Glutamatergic neuron (in vitro differentiated cells): ENCODE data around the gene TMCO6. TPM values are rescaled to one million over a fixed set of nuclear protein-coding genes. Genes with fewer than 3 reads are reported as not detected.
"Not testable (repeated sequence)": the region's sequence is repeated elsewhere in the genome, so short reads cannot be mapped to it uniquely, and the experiment has no call there.

Experiments used
- DNase-seq: peaks from one replicate; pipeline ENCODE4 v3.0.0; 2022
- H3K27ac Mint-ChIP-seq: one replicate; pipeline ENCODE4 v1.8.0; 2020; ENCODE audit warnings: mild to moderate bottlenecking, mixed read lengths, inconsistent platforms; ENCODE audit not compliant: unreplicated experiment
- H3K27me3 Mint-ChIP-seq: one replicate; pipeline ENCODE4 v1.8.0; 2020; ENCODE audit warnings: mild to moderate bottlenecking, moderate library complexity, mixed read lengths, inconsistent platforms; ENCODE audit not compliant: unreplicated experiment
- H3K36me3 Mint-ChIP-seq: one replicate; pipeline ENCODE4 v1.8.0; 2020; ENCODE audit warnings: mild to moderate bottlenecking, mixed read lengths, inconsistent platforms; ENCODE audit not compliant: unreplicated experiment
- H3K4me1 Mint-ChIP-seq: one replicate; pipeline ENCODE4 v1.8.0; 2020; ENCODE audit warnings: mild to moderate bottlenecking, low read depth, mixed read lengths, inconsistent platforms; ENCODE audit not compliant: unreplicated experiment
- H3K4me3 Mint-ChIP-seq: one replicate; pipeline ENCODE4 v1.8.0; 2020; ENCODE audit warnings: mild to moderate bottlenecking, mixed read lengths, inconsistent platforms; ENCODE audit not compliant: unreplicated experiment
- H3K9me3 Mint-ChIP-seq: one replicate; pipeline ENCODE4 v1.8.0; 2020; ENCODE audit warnings: mild to moderate bottlenecking, moderate library complexity, mixed read lengths, inconsistent platforms; ENCODE audit not compliant: unreplicated experiment
- total RNA-seq: library from RNA; stranded (reverse); fragmentation: NEBNext Ultra II Directional; extraction: Animal tissue kit (Norgen Biotek cat#: 25700); gene quantifications from one replicate; pipeline ENCODE4 v1.2.1, GENCODE V29; 2021; ENCODE audit not compliant: unreplicated experiment
- TF ChIP-seq, protein P1 (sequence below): fragments of 200-600 bp; sonication (generic); IDR thresholded peaks from one replicate; pipeline ENCODE4 v1.5.0; 2021; ENCODE audit not compliant: partially characterized antibody, unreplicated experiment

Gene TMCO6
- total RNA-seq, 1 donor from 2014 or later = 12.5 TPM

GRCh38 chr5:140641716-140642115 lies 2.5 kb downstream of the TMCO6 start:
- DNase-seq = no peak
- no peaks in the 10 kb centered on the region for H3K36me3 Mint-ChIP-seq
- TF ChIP-seq, protein P1, sequence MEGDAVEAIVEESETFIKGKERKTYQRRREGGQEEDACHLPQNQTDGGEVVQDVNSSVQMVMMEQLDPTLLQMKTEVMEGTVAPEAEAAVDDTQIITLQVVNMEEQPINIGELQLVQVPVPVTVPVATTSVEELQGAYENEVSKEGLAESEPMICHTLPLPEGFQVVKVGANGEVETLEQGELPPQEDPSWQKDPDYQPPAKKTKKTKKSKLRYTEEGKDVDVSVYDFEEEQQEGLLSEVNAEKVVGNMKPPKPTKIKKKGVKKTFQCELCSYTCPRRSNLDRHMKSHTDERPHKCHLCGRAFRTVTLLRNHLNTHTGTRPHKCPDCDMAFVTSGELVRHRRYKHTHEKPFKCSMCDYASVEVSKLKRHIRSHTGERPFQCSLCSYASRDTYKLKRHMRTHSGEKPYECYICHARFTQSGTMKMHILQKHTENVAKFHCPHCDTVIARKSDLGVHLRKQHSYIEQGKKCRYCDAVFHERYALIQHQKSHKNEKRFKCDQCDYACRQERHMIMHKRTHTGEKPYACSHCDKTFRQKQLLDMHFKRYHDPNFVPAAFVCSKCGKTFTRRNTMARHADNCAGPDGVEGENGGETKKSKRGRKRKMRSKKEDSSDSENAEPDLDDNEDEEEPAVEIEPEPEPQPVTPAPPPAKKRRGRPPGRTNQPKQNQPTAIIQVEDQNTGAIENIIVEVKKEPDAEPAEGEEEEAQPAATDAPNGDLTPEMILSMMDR = no peak
- peaks cover 7% of the 10 kb centered on the region for H3K9me3 Mint-ChIP-seq
- H3K4me1 Mint-ChIP-seq = peaks cover 10% of the 10 kb centered on the region
- H3K27ac Mint-ChIP-seq = no peak overlapping the region
- H3K4me3 Mint-ChIP-seq = no peak overlapping the region
- H3K27me3 Mint-ChIP-seq = peaks cover 14% of the 10 kb centered on the region

DNA sequence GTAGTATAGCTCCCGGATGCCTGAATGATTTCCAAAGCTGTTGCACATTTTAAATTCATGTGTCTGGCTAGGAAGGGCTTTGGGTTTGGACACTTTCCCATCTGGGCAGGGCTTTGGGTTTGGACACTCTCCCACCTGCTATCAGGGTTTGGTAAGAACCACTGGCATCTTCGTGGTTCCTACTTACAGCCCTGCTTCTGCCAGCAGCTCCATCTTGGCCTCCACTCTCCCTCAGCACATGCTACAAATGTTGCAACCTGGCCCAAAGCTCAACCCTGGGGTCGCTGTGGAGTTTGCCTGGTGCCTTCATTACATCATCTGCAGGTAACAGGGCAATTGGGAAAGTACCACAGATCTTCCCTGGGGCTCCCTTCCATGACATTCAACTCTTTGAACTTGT lies 3.5 kb downstream of the TMCO6 start:
- no peak overlapping the region for H3K4me3 Mint-ChIP-seq
- H3K36me3 Mint-ChIP-seq = peaks cover 2% of the 10 kb centered on the region
- H3K9me3 Mint-ChIP-seq = peaks cover 11% of the 10 kb centered on the region
- peaks cover 14% of the 10 kb centered on the region for H3K27me3 Mint-ChIP-seq
- peaks cover 10% of the 10 kb centered on the region for H3K4me1 Mint-ChIP-seq
- H3K27ac Mint-ChIP-seq = no peak overlapping the region
- TF ChIP-seq, protein P1 = no peak
- no peak for DNase-seq

DNA sequence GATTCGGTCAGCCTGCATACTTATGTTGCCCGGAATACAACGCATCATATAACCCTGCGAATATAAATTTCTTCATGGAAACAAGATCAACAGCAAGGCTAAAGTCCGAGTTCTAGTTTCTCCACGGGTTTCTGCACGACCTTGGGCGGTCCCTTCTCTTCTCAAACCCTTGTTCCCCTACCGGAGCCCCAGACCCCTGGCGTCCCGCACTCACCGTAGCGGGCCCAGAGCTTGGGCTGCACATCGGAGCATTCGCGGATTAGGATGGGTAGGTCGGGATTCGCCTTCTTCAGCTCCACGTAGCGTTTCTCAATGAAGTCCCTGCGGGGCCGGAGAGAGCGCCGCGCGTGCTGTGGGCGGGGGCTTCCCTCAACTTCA lies 7.8 kb downstream of the TMCO6 start:
- Mint-ChIP-seq H3K4me3 (peak overlapping the region; percentile 100), H3K27ac (no peak overlapping the region), H3K27me3 (peaks cover 5% of the 10 kb centered on the region), H3K9me3 (peaks cover 7% of the 10 kb centered on the region), H3K36me3 (peaks cover 7% of the 10 kb centered on the region), H3K4me1 (peaks cover 5% of the 10 kb centered on the region)
- DNase-seq = no peak
- TF ChIP-seq, protein P1 = no peak

DNA sequence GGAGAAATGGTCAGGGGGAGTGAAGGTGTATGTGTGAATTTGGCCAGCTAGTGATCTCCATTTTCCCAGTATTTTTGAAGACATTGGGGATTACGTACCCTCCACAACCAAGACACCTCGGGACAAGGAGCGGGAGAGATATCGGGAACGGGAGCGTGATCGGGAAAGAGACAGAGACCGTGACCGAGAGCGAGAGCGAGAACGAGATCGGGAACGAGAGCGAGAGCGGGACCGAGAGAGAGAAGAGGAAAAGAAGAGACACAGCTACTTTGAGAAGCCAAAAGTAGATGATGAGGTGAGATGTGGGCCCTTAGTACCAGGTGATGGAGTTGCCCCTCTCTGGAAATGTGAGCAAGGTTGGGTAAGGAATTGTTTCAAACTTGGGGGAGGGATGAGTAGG lies 19.6 kb downstream of the TMCO6 start:
- Mint-ChIP-seq H3K27me3 (peaks cover 3% of the 10 kb centered on the region), H3K36me3 (peaks cover 12% of the 10 kb centered on the region), H3K4me3 (no peak overlapping the region), H3K27ac (no peak overlapping the region), H3K4me1 (peaks cover 8% of the 10 kb centered on the region), H3K9me3 (peaks cover 12% of the 10 kb centered on the region)
- TF ChIP-seq, protein P1 = no peak
- DNase-seq = no peak

GRCh38 chr5:140660371-140660770 lies 21.1 kb downstream of the TMCO6 start:
- H3K36me3 Mint-ChIP-seq = peaks cover 12% of the 10 kb centered on the region
- H3K4me3 Mint-ChIP-seq, H3K4me1 Mint-ChIP-seq, H3K27me3 Mint-ChIP-seq, H3K27ac Mint-ChIP-seq, DNase-seq: not testable (repeated sequence)
- H3K9me3 Mint-ChIP-seq = peaks cover 17% of the 10 kb centered on the region

- peak overlapping the region; percentile 100 for H3K27ac Mint-ChIP-seq
- H3K27me3 Mint-ChIP-seq = peaks cover 13% of the 10 kb centered on the region
- H3K9me3 Mint-ChIP-seq = peaks cover 19% of the 10 kb centered on the region
- peaks cover 6% of the 10 kb centered on the region for H3K36me3 Mint-ChIP-seq
- DNase-seq = no peak
- peaks cover 13% of the 10 kb centered on the region for H3K4me1 Mint-ChIP-seq
- peak overlapping the region; percentile 98 for H3K4me3 Mint-ChIP-seq
- TF ChIP-seq, protein P1 = no peak
These were observed 24.7 kb downstream of the TMCO6 start for GRCh38 chr5:140664030-140664358.
